Measurements from ENCODE around the gene THUMPD3.

THUMPD3 gene

DNA sequence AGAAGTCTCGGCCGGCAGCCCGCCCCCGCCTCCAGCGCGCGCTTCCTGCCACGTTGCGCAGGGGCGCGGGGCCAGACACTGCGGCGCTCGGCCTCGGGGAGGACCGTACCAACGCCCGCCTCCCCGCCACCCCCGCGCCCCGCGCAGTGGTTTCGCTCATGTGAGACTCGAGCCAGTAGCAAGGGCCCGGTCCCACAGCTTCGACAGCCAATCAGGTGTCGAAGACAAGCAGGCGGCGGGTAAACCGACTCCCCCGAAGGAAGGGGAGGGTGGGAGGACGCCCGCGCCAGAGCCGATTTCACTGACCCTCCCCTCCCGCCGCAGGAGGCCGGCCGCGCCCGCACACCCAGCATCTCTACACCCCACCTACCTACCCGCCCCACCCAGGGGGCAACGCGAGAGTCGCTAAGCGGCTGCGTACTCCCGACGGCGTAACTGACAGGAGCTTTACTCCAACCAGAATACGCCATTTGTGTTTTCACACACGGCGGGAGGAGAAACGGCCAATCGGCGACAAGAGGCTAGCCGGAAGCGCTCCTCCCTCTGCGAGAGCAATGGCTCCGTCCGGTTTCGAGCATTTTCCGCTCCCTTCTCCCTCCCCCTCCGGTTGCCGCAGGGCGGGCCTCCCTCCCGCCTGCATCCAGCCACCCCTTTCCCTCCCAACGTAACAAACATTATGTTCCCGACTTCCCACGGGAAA is 33.9 kb downstream of the THUMPD3 start:
- peak; percentile 96 to 99 (median 97) for DNase-seq (ENCODE audit: low read depth in 2 of 3, low spot score in 2 of 3)

DNA sequence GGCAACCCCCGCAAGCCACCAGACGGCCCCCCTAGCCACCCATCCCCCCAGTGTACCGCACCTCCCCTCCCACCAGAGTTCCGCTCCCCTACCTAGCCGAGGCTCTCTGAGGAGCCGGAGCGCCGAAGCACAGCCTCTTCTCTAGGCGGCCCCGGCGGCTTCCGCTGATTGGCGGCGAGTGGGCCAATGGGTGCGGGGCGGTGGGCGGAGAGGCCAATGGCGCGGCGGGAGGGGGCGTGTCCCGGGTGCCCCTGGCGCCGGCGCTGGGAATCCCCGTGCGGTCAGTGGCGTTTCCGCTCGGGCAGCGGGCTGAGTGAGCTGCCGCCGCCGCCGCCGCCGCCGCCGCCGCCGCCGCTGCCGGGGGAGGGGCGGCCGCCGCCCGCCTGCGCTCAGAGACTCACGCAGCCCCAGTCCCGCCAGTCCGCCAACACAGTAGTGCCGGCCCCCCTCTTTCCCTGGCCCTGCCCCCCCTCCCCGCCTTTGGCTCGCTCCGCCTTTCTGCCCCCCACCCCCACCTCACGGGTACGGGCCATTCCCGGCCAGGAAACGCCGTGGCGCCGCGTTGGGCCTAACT is 34.6 kb downstream of the THUMPD3 start, which contains the start of gene SETD5:
Gene SETD5, plus strand, starts transcription at position 284 of the 574 bp plus-strand sequence. CDS start 31,324 bp downstream, outside the sequence.
- DNase-seq (ENCODE audit: low read depth in 2 of 3, low spot score in 2 of 3) = peak; percentile 97 to 99 (median 98)

DNA sequence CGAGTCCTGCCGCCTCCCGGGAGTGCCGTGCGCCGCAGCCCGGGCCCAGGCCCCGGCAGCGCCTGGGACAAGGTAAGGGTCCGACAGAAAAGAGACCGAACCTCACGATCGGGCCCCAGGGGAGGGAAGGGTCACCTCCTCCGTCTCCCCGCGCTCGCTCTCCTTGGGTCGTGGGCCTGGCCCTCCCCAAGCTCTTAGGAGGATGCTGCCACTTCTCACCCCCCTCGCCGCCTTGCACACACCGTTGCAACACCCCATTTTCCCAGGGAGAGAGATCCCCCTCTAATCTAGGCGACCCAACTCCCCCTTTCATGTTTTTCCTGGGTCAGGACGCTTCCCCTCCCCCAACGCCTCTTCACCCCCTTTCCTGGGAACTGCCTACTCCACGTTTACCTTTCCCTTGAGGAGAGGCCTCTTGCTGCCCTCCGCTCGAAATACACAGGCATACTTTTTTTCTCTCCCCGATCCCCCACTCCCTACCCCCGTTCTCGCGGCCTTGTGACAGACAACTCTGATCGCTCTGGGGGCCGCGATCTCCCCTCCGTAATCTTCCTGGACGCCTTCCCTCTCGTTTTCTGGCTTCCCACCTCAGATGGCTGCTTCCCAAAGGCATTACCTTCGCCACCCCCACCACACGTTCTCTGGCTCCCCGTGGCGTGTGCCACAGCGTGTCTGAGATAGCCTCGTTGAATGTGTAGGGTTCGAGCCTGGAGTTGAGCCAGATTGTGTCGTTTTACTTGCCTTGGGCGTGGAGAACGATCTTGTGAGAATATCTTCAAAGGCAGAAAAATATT is 35.2 kb downstream of the THUMPD3 start:
- DNase-seq (ENCODE audit: low read depth in 2 of 3, low spot score in 2 of 3) = peak in 2 of 3 experiments; percentile 17 to 19

DNA sequence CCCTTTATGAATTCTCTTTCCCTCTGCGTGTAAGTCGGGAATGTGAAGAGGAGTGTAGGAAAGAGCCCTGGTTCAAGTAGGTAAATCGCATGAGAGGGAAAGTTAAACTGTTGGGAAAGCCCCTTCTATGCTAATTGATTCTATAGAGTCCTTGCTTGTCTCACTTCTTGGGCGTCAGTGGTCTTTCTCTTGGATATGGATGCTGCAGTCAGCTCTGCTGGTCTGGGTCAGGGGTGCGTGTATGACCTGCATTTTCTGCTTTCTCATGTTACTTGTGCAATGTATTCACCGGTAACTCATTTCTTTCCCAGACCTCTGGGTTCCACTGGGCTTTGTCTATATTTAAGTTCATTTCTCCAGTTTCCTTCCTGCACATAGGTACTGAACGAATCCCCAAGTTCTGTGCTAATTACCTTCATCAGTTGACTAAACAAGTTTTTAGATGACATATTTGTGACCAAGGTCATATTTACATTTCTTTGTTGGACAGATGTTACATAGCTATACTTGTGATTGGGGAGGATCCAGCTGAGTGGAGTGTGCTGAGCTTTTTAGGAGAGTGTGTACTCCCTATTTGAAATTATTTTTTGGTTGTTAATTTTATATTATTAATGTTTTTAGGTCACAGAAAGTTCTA is 36.0 kb downstream of the THUMPD3 start:
- DNase-seq (ENCODE audit: low read depth in 2 of 3, low spot score in 2 of 3) = no peak

DNA sequence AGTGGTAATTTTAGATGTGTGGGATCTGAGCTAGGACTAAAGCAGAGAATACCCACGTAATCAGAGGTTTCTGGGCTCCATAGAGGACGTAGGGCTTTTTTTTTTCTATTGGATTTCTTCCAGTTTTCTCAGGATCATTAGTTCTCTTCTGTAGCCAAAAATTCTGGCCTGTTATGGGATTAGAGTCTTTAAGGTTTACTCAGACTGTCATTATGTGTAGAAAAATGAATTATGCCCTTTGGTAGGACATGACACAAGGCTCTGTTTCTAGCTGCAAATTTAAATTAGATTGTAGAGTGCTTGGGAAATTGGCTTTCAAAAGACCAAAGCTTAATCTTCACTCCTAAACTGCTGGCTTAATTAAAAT is 36.5 kb downstream of the THUMPD3 start:
- no peak for DNase-seq (ENCODE audit: low read depth in 2 of 3, low spot score in 2 of 3)

DNA sequence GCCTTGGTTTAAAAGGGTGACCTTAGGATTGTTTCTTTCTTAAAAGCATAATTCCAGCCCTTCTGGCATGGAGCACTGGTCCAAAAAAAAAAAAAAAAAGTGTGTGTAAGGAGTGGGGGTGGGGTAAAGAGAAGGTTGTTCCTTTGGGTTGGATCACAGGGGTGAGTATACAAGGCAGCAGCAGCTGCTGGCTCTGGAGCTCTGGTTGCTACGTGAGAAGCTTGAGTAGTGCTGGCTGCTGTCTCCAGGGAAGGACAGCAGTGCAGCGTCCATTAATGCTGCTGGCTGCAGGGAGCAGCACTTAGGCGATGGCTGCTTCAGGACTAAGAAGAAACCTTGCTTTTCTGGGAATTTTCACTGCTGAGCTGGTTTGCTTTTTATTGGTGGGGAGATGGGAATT is 36.9 kb downstream of the THUMPD3 start:
- DNase-seq (ENCODE audit: low read depth in 2 of 3, low spot score in 2 of 3) = no peak

DNA sequence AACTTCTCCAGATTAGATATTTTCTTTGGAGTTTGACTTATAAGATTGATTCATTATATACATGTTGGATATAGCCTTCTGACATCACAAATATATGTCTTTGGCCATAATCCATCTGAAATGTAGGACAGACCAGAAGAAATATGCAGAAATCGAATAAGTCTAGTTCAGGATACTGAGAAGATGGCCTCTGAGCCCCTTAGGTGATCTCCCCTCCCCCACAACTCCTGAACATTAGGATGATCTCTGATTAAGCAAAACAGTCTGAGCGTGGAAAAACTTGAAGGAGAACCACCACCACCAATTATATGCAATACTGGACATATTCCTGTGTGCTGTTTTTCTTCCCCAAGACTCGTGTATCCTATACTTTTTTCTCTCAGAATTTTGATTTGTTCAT is 37.8 kb downstream of the THUMPD3 start:
- DNase-seq (ENCODE audit: low read depth in 2 of 3, low spot score in 2 of 3) = no peak

DNA sequence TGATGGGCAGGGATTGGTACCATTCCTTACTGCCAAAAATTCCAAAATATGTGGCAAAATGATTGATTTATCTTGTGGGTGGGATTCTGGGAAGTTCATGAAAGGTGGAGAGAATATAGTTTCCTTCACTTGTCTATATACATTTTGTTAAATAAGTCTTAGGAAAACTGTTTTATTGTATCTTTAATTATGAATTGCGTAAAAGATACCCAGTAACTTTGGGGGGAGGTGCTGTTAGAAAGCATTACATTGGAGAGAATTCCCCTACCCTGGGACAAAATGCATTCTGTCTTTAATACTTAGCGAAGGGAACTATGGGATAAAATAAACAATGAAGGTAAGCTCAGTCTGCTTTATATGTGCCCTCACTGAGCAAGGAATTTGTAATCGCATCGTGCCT is 39.1 kb downstream of the THUMPD3 start:
- no peak for DNase-seq (ENCODE audit: low read depth in 2 of 3, low spot score in 2 of 3)

DNA sequence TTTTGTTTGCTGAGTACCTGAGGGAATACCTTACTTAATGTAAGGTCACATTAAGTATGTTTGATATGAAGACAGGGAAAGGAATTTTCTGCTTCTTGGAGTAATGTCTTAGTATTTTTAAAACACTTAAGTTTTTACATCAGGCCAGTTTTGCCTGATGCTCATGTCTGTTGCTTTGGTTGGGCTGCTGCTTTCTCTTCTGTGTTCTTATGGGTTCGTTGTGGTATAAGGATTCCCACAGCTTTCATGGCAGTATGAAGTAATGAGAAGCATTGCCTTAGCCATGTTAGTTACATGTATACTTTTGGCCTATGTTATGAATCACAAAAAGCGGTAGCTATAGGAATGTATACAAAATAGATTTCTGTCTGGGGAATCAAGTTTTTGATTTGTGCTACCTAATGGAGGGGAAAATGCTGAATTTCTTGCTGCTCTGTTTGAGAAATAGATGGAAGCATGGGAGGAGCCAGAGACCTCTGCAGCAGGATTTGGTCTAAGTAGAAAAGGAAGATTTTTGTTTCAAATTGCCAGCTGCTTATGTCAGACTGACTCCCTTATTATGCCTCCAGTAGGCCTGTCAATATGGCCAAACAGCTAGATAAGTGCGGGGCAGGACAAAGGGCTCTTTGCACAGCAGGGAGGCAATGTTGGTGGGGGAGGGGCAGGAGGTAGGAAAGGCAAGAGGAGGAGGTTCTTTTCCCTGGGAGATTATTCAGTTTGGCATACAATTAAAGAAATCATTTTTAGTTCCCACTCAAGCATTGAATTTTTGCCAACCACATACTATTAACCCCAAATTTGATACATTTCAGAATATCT is 39.8 kb downstream of the THUMPD3 start:
- DNase-seq (ENCODE audit: low read depth in 2 of 3, low spot score in 2 of 3) = no peak

DNA sequence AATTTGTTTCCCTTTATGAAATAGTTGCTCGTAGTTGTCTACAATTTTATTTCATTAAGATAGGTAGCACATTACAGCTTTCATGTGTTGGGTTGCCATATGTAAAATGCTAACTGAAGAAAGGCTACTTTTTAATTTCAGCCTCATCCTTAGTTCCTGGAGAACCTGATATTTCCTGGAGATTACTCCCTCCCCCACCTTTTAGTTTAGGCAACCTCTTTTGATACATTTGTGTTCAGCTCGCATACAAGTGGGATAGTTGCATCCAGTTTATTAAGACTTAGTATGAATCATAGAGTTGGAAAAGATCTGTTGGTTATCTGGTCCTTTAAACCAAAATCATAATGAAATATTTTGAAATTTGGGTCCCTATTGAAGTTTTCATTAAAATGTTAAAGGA is 40.6 kb downstream of the THUMPD3 start:
- no peak for DNase-seq (ENCODE audit: low read depth in 2 of 3, low spot score in 2 of 3)

DNA sequence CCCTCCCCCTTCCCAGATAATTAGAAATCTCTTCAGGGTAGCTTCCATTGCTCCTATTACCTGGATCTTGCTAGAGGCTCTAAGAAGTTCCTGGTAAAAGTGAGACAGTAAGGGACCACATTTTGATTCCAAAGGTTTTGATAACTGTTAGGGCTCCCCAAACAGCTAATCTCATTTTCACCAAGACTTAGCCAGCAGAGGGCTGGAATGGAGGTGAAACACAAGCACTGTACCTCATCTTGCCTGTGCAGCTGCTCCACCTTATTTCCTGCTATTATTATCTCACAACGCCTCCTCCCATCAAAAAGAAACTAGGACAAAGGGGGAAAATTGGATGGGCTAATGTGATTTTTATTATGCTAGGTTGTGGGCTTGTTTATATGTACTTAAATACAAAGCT is 41.8 kb downstream of the THUMPD3 start:
- no peak for DNase-seq (ENCODE audit: low read depth in 2 of 3, low spot score in 2 of 3)

DNA sequence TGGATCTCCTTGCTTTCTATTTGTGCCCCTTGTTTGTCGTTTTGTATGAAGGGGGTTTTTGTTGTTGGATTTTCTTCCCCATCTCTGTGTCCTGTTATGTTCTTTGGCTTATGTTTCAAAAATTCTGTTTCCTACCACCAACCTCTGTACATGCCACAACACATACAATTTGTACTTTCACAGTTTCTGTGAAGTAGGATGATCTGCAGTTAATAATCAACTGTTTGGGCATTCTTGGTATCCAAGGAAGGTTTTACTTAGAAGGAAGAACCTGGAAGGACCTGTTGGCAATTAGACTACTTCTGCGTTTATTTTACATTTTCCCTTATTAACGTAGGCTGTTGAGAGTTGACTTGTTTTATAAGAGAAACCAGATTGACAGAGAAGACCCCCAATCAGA is 42.9 kb downstream of the THUMPD3 start:
- DNase-seq (ENCODE audit: low read depth in 2 of 3, low spot score in 2 of 3) = no peak

DNA sequence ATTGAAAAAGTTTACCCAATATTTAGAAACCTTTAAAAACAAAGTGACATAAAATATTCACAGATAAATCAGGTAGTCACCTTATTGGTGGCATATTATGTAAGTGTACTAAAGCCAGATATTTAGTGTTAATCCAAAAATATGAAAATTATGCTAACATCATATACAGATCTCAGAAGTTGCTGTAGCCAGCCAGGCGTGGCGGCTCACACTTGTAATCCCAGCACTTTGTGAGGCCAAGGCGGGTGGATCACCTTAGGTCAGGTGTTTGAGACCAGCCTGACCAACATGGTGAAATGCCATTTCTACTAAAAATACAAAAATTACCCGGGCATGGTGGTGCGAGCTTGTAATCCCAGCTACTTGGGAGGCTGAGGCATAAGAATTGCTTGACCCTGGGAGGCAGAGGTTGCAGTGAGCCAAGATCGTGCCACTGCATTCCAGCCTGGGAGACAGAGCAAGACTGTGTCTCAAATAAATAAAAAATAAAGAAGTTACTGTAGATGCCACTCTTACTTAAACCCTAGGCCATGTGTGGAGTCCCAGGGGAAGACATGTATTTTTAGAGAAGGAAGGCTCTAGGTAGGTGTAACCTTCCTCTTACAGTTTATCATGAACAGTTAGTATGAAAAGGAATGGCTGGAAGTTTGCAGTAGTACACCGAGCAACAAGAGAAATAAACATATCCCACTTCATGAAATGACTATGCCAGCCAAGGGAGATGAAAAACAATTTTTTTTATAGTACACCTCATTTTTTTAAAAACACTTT is 44.2 kb downstream of the THUMPD3 start:
- DNase-seq (ENCODE audit: low read depth in 2 of 3, low spot score in 2 of 3) = no peak

DNA sequence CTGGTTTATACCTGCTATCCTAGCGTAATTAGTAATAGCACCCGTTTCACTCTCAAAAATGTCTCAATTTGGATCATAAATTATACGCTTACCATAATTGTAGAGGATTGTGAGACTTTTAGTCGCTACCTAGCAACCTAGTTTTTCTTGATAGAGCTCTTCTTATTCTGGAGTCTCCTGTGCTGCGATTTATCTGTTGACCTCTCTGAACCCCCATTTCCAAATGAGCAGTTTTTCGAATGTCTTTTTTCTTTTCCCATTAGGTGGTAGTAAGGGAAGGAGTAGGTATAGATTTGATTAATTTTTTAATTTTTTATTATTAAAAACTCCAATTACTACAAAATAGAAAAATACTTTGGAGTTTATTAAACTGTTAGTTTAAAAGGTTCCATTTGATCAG is 45.2 kb downstream of the THUMPD3 start:
- DNase-seq (ENCODE audit: low read depth in 2 of 3, low spot score in 2 of 3) = no peak

DNA sequence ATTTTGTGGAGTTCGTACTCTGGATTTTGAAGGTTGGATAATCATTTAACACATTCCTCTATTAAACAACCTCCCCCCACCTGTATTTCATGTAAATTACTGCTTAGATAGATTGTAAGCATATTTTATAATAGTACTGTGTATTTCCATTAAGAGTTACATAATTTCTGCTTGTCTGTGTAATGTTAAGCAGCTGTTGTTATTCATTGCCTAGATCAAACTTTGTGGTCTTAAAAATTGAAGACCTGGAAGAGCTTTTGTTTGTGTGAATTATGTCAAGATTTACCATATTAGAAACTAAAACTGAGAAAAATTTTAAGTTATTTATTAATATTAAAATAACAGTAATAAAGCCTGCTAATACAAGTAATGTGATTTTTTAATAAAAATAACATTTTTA is 45.7 kb downstream of the THUMPD3 start:
- DNase-seq (ENCODE audit: low read depth in 2 of 3, low spot score in 2 of 3) = no peak

DNA sequence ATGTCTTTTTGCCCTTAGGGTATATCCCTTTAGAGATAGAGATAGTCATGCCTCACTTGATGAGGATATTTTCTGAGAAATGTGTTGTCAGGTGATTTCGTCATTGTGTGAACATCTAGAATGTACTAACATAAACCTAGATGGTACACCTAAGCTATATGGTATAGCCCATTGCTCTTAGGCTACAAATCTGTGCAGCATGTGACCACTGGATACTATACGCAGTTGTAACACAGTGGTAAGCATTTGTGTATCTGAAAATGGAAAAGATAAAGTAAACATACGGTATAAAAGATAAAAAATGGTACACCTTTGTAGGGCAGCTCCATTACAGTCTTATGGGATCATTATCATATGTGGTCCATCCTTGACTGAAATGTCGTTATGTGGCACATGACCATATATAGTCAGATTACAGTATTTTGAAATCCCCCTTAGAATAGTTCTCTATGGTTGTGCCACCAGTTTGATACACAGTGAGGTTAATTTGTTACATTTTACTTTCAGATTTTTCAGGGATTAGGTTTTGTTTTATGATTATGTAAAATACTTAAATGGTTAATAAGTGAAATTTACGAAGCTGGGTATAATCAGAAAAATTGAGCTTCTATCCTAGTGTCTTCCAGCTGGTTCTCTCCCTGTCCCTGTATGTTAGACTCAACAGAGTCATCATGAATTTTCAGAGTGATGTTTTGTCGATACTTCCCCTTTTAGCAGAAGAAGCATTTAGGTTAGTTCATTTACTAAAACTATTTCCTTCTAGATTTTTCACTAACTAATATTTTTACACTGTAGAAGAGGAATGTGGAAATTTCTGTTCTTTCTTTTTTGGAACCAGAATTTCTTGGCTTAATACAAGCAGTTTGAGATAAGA is 47.4 kb downstream of the THUMPD3 start:
- DNase-seq (ENCODE audit: low read depth in 2 of 3, low spot score in 2 of 3) = no peak

DNA sequence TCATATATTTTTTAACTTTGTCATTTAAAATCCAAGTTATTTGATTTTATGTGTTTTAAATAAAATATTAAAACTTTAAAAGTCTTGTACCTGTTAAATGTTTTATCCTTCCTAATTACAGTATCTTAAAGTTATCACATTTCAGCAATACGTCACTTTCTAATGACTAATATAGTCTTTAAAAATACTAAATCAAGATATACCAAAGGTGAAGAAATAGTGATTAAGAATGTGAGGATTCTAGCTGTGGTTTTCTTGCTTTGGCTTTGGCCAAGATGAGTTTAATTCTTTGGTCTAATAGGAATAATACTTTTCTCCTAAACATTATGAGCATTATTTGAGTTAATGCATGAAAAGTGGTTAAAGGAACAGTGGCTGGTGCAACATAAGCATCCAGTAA is 48.4 kb downstream of the THUMPD3 start:
- DNase-seq (ENCODE audit: low read depth in 2 of 3, low spot score in 2 of 3) = no peak

DNA sequence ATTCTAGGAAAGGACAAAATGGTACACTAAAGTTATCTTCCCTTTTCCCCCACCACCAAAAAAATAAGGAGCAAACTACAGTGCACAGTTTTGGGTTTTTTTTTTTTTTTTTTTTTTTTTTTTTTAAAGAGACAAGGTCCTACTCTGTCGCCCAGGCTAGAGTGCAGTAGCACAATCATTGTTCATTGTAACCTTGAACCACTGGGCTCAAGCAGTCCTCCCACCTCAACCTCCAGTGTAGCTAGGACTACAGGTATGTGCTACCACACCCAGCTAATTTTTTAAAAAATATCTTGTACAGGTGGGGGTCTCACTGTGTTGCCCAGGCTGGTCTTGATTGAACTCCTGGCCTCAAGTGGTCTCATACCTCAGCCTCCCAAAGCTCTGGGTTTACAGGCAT is 49.4 kb downstream of the THUMPD3 start:
- no peak for DNase-seq (ENCODE audit: low read depth in 2 of 3, low spot score in 2 of 3)

DNA sequence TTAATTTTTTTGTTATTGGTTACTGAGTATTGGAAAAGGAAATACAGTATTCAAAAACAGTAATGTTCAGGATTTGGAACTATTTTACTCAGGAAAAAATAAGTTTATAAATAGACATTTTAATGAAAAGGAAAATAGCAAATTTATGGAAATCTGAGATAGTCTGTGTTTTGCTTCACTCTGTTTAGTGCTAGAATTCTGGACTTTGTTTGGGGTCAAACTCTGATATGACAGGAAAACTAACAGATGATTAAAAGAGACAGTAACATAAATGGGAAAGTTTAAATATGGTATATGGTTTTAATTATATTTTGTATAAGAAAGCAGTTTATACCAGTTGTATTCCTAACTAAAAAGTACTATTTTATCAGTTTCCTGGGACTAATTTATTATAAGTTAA is 52.0 kb downstream of the THUMPD3 start:
- DNase-seq (ENCODE audit: low read depth in 2 of 3, low spot score in 2 of 3) = no peak
